ENCODE data around the gene ATP13A3.

ATP13A3 gene

DNA sequence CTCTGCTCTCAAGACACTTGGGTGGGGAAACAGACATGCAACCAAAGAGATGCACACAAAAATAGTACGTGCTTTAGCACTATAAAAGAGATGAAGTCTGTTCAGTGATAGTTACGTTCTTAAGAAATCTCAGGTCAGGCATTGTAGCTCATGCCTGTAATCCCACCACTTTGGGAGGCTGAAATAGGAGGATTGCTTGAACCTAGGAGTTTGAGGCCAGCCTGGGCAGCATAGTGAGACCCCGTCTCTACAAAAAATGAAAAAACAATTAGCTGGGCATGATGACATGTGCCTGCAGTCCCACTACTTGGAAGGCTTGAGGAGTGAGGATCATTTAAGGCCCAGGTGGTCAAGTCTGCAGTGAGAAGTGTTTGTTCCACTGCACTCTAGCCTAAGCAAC is 52.3 kb downstream of the ATP13A3 start:
- H3K4me3 ChIP-seq (ENCODE audit: low read depth, low read length), result no peak overlapping the region
- H3K27ac ChIP-seq (ENCODE audit: low read depth, low read length), result no peak overlapping the region
- H3K9me3 ChIP-seq (ENCODE audit: control insufficient read depth, insufficient read depth, low read length), result no peaks in the 10 kb centered on the region
- H3K27me3 ChIP-seq (ENCODE audit: control insufficient read depth, insufficient read depth, low read length), result no peaks in the 10 kb centered on the region
- H3K36me3 ChIP-seq (ENCODE audit: control insufficient read depth, insufficient read depth, low read length), result peaks cover 97% of the 10 kb centered on the region
- H3K9ac ChIP-seq (ENCODE audit: low read depth, low read length), result no peak overlapping the region
- no peaks in the 10 kb centered on the region for H3K4me1 ChIP-seq (ENCODE audit: control insufficient read depth, insufficient read depth, low read length)

DNA sequence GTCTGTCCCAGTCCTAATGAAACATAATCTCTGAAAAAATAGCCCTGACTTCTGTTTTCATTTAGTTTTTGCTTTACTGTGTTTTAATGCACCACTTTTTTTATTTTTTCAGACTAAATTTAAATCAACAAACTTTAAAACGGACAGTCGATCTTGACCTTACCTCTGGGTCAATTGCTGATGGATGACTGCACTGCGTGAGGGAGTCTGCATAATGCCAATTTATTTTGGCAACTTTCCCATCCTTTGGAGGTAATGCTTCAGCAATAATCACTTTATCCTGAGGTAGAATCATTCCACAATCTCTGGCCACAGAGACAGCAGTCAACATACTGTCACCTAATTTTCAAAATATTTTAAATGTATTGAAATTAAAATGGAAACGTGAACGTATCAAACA is 55.2 kb downstream of the ATP13A3 start:
- peaks cover 91% of the 10 kb centered on the region for H3K36me3 ChIP-seq (ENCODE audit: control insufficient read depth, insufficient read depth, low read length)
- no peak overlapping the region for H3K9ac ChIP-seq (ENCODE audit: low read depth, low read length)
- H3K9me3 ChIP-seq (ENCODE audit: control insufficient read depth, insufficient read depth, low read length), result no peaks in the 10 kb centered on the region
- H3K4me1 ChIP-seq (ENCODE audit: control insufficient read depth, insufficient read depth, low read length), result no peaks in the 10 kb centered on the region
- H3K4me3 ChIP-seq (ENCODE audit: low read depth, low read length), result no peak overlapping the region
- no peaks in the 10 kb centered on the region for H3K27me3 ChIP-seq (ENCODE audit: control insufficient read depth, insufficient read depth, low read length)
- no peak overlapping the region for H3K27ac ChIP-seq (ENCODE audit: low read depth, low read length)

DNA sequence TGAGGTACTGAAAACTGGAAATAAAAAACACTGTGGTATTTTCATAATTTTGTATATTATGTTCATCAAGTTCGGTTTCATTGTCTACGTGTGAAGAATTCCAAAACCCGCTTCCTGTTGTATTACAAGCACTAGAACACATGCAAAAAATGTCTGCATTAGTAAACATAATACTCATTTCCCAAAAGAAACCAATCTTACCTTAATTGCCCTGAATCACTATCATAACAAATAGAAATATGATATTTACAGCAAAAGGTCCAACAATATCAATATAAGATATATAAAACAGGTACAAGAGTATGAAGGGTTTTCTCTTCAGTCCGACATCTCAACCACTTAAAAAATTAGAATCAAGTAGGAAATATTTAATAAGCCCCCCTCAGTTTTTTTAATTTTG is 61.4 kb downstream of the ATP13A3 start:
- Histone ChIP-seq H3K36me3 (ENCODE audit: control insufficient read depth, insufficient read depth, low read length) (peaks cover 85% of the 10 kb centered on the region), H3K9me3 (ENCODE audit: control insufficient read depth, insufficient read depth, low read length) (no peaks in the 10 kb centered on the region), H3K9ac (ENCODE audit: low read depth, low read length) (no peak overlapping the region), H3K27ac (ENCODE audit: low read depth, low read length) (no peak overlapping the region), H3K4me3 (ENCODE audit: low read depth, low read length) (no peak overlapping the region), H3K4me1 (ENCODE audit: control insufficient read depth, insufficient read depth, low read length) (no peaks in the 10 kb centered on the region), H3K27me3 (ENCODE audit: control insufficient read depth, insufficient read depth, low read length) (no peaks in the 10 kb centered on the region)

DNA sequence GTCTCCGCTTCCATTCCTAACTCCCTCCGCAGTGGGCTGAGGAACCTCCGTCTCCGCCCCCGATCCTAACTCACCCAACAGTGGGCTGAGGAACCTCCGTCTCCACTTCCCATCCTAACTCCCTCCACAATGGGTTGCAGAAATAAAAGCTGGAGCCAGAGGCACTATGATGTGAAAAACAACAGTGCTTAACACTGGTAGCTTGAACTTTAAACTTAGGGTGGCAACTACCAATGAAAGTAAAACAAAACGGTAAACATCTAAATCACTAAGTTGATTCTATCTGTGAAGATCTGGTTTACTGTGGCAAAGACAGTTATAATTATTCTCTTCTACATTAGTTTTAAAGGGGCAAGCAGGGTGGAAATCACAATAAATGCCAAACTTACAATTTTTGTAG is 61.8 kb downstream of the ATP13A3 start:
- Histone ChIP-seq H3K4me3 (ENCODE audit: low read depth, low read length) (no peak overlapping the region), H3K36me3 (ENCODE audit: control insufficient read depth, insufficient read depth, low read length) (peaks cover 85% of the 10 kb centered on the region), H3K4me1 (ENCODE audit: control insufficient read depth, insufficient read depth, low read length) (no peaks in the 10 kb centered on the region), H3K9me3 (ENCODE audit: control insufficient read depth, insufficient read depth, low read length) (no peaks in the 10 kb centered on the region), H3K27ac (ENCODE audit: low read depth, low read length) (no peak overlapping the region), H3K27me3 (ENCODE audit: control insufficient read depth, insufficient read depth, low read length) (no peaks in the 10 kb centered on the region), H3K9ac (ENCODE audit: low read depth, low read length) (no peak overlapping the region)

DNA sequence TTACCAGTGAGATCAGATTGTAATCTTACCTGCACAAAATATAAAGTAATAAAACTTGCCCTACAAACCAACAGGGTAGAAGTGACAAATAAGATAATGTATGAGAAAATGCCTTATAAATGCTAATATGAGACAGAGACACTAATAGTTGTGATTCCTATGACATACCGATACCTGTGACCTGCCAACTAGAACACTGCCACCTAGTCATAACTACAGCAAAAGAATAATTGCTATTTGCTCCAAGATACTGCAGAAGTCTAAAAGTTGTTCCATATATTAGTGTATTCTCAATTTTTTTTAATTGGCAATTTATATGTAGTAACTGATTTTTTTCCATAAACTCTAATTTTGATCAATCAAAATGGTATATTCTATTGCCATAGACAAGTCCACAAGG is 62.4 kb downstream of the ATP13A3 start:
- no peaks in the 10 kb centered on the region for H3K27me3 ChIP-seq (ENCODE audit: control insufficient read depth, insufficient read depth, low read length)
- no peaks in the 10 kb centered on the region for H3K9me3 ChIP-seq (ENCODE audit: control insufficient read depth, insufficient read depth, low read length)
- no peaks in the 10 kb centered on the region for H3K4me1 ChIP-seq (ENCODE audit: control insufficient read depth, insufficient read depth, low read length)
- no peak overlapping the region for H3K4me3 ChIP-seq (ENCODE audit: low read depth, low read length)
- peaks cover 85% of the 10 kb centered on the region for H3K36me3 ChIP-seq (ENCODE audit: control insufficient read depth, insufficient read depth, low read length)
- H3K9ac ChIP-seq (ENCODE audit: low read depth, low read length), result no peak overlapping the region
- no peak overlapping the region for H3K27ac ChIP-seq (ENCODE audit: low read depth, low read length)

DNA sequence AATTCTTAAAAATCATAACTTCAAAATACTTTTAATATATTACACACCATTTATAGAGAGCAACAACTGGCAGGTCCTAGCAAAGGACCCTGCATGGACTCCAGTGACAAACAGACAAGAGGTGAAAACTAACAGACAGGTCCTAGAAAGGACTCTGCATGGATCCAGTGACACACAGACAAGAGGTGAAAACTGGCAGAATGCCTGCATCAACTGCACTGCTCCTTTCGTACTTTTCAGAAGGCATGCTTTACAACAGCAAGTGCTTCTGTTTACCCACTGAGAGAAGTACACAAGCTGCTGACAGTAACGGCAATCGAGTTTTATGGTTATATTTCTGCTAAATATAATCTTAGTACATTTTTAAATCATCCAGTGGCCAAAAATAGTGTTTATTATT is 63.5 kb downstream of the ATP13A3 start:
- Histone ChIP-seq H3K27ac (ENCODE audit: low read depth, low read length) (no peak overlapping the region), H3K4me1 (ENCODE audit: control insufficient read depth, insufficient read depth, low read length) (no peaks in the 10 kb centered on the region), H3K9ac (ENCODE audit: low read depth, low read length) (no peak overlapping the region), H3K27me3 (ENCODE audit: control insufficient read depth, insufficient read depth, low read length) (no peaks in the 10 kb centered on the region), H3K4me3 (ENCODE audit: low read depth, low read length) (no peak overlapping the region), H3K9me3 (ENCODE audit: control insufficient read depth, insufficient read depth, low read length) (no peaks in the 10 kb centered on the region), H3K36me3 (ENCODE audit: control insufficient read depth, insufficient read depth, low read length) (peaks cover 85% of the 10 kb centered on the region)

DNA sequence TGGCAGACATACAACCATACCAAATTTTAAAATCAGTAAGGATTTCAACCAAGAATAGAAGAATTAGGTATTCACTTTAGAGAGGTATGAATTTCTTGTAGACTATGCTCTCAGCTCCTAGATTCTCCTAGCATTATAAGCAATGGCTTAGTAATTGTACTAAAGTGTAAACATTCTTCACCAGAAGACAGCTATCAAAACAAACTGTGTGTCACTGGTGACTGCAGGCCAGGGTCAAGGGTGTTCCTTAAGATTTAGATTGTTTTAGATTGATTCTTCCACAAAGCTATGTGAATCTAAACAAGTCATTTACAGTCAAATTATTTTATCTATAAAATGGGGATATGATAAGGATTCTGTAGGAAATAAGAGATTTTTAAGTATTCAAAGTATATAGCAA is 64.6 kb downstream of the ATP13A3 start:
- Histone ChIP-seq H3K27me3 (ENCODE audit: control insufficient read depth, insufficient read depth, low read length) (no peaks in the 10 kb centered on the region), H3K4me1 (ENCODE audit: control insufficient read depth, insufficient read depth, low read length) (no peaks in the 10 kb centered on the region), H3K27ac (ENCODE audit: low read depth, low read length) (no peak overlapping the region), H3K4me3 (ENCODE audit: low read depth, low read length) (no peak overlapping the region), H3K9me3 (ENCODE audit: control insufficient read depth, insufficient read depth, low read length) (no peaks in the 10 kb centered on the region), H3K9ac (ENCODE audit: low read depth, low read length) (no peak overlapping the region), H3K36me3 (ENCODE audit: control insufficient read depth, insufficient read depth, low read length) (peaks cover 84% of the 10 kb centered on the region)

DNA sequence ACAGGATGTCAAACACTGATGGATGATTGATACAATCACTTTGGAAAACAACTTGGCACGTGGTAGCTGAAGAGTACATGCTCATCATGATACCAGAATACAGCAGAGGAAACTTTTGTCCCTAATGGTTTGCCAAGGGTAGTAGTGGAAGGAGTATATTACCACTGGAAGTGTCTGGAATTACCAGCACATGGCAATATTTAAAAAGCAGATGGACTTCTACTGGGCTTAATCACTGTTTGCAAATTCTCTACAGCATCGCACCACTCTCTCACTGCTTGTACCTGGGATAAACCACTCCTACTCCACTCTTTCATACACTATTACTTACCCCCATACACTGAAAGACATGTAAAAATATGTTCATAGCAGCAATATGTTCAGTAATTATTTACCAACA is 68.1 kb downstream of the ATP13A3 start:
- no peak overlapping the region for H3K9ac ChIP-seq (ENCODE audit: low read depth, low read length)
- no peak overlapping the region for H3K27ac ChIP-seq (ENCODE audit: low read depth, low read length)
- no peaks in the 10 kb centered on the region for H3K9me3 ChIP-seq (ENCODE audit: control insufficient read depth, insufficient read depth, low read length)
- no peaks in the 10 kb centered on the region for H3K4me1 ChIP-seq (ENCODE audit: control insufficient read depth, insufficient read depth, low read length)
- no peak overlapping the region for H3K4me3 ChIP-seq (ENCODE audit: low read depth, low read length)
- H3K36me3 ChIP-seq (ENCODE audit: control insufficient read depth, insufficient read depth, low read length), result peaks cover 60% of the 10 kb centered on the region
- no peaks in the 10 kb centered on the region for H3K27me3 ChIP-seq (ENCODE audit: control insufficient read depth, insufficient read depth, low read length)

DNA sequence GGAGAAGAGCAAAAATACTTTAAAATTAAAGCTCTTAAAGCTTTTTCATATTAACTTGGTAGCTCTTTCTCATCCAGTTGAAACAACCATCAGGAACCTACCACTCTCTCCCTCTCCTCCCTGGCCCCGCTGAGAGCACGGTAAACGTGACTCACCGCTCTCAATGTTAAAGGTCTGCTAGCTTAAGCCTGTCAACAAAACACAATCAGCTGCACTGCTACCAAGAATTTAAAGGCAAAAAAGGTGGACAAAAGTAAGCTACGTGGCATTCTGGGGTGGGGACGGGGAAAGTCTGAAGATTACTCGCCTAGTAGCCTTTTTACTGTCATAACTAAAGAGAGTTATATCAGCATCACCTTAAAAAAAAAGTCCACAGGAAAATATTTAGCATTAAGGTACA is 79.4 kb downstream of the ATP13A3 start:
- no peaks in the 10 kb centered on the region for H3K4me1 ChIP-seq (ENCODE audit: control insufficient read depth, insufficient read depth, low read length)
- H3K9ac ChIP-seq (ENCODE audit: low read depth, low read length), result no peak overlapping the region
- no peak overlapping the region for H3K4me3 ChIP-seq (ENCODE audit: low read depth, low read length)
- H3K27ac ChIP-seq (ENCODE audit: low read depth, low read length), result peak overlapping the region; percentile 17
- H3K27me3 ChIP-seq (ENCODE audit: control insufficient read depth, insufficient read depth, low read length), result no peaks in the 10 kb centered on the region
- peaks cover 32% of the 10 kb centered on the region for H3K36me3 ChIP-seq (ENCODE audit: control insufficient read depth, insufficient read depth, low read length)
- no peaks in the 10 kb centered on the region for H3K9me3 ChIP-seq (ENCODE audit: control insufficient read depth, insufficient read depth, low read length)

DNA sequence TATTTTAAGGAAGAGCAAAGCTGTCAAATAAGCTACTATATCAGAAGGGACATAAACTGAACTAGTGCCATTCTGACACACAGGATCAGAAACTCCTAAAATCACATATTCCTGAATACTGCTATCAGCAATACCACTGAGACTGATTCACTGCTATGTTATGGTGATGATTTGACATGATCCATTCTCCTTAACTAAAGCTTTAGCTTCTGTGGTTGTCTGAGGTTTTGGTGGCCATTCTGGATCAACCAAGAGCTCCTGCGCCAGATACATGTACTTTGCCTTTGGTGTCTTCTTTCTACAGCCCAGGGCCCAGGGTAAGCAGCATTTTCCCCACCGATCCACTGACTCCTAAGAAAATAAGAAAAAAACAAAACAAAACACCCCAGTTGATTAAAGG is 81.0 kb downstream of the ATP13A3 start:
- H3K9ac ChIP-seq (ENCODE audit: low read depth, low read length), result no peak overlapping the region
- peaks cover 4% of the 10 kb centered on the region; the same call in 1 of the 2 replicates for H3K4me1 ChIP-seq (ENCODE audit: control insufficient read depth, insufficient read depth, low read length)
- H3K9me3 ChIP-seq (ENCODE audit: control insufficient read depth, insufficient read depth, low read length), result no peaks in the 10 kb centered on the region
- no peak overlapping the region for H3K4me3 ChIP-seq (ENCODE audit: low read depth, low read length)
- H3K27ac ChIP-seq (ENCODE audit: low read depth, low read length), result no peak overlapping the region
- H3K36me3 ChIP-seq (ENCODE audit: control insufficient read depth, insufficient read depth, low read length), result peaks cover 23% of the 10 kb centered on the region
- H3K27me3 ChIP-seq (ENCODE audit: control insufficient read depth, insufficient read depth, low read length), result no peaks in the 10 kb centered on the region

DNA sequence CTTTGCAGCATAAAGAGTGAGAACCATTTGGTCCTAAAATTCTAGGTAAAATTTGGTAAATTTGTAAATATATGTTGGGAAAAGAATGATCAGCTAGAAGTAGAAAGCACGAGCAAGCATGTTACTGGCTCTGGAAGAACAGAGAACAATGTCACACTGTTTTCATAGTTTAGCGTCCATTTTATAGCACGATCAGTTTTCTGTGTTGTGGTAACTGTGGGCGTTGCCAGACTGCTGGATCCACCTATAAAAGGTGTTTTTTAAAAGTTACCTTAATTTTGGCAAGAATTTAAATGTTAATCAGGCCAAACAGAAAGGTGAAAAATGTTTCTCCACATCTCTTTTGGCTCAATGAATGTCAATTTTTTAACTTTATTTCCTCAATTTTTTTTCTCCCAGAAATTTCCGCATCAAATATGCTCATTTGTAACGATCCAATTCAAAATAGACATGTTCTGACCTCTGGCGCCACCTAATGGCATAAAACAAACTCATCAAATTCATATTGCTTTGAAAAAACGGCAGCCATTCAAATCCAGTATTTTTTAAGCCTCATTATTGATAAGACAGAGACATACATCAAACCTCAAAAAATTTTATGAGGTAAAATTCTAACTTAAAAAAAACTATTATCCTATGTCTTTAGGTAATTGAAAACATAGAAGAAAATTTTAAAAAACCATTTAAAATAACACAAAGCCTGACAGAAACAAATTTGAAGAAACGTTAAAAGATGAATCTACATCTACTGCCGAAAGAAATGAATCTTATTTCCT is 82.2 kb downstream of the ATP13A3 start:
- H3K4me3 ChIP-seq (ENCODE audit: low read depth, low read length), result no peak overlapping the region
- H3K27ac ChIP-seq (ENCODE audit: low read depth, low read length), result no peak overlapping the region
- H3K9ac ChIP-seq (ENCODE audit: low read depth, low read length), result no peak overlapping the region
- H3K36me3 ChIP-seq (ENCODE audit: control insufficient read depth, insufficient read depth, low read length), result peaks cover 23% of the 10 kb centered on the region
- no peaks in the 10 kb centered on the region for H3K9me3 ChIP-seq (ENCODE audit: control insufficient read depth, insufficient read depth, low read length)
- peaks cover 4% of the 10 kb centered on the region; the same call in 1 of the 2 replicates for H3K4me1 ChIP-seq (ENCODE audit: control insufficient read depth, insufficient read depth, low read length)
- no peaks in the 10 kb centered on the region; the same call in 1 of the 2 replicates for H3K27me3 ChIP-seq (ENCODE audit: control insufficient read depth, insufficient read depth, low read length)

Measured in HUES48 (cell line).